Colonic mucosa (tissue), 4 donors: ENCODE measurements around the gene SOX6. TPM values are rescaled to one million over a fixed set of nuclear protein-coding genes. Genes with fewer than 3 reads are reported as not detected.
A peak's percentile ranks its signal among the peaks of the same experiment; 100 is the strongest.

Experiments used
- DNase-seq: peaks from one replicate; pipeline ENCODE4 v3.0.0-alpha.2; 2020
- H3K27ac ChIP-seq: fragments of 200-600 bp; one replicate; pipeline ENCODE4 v1.8.0; 2021
- H3K27me3 ChIP-seq: fragments of 200-600 bp; one replicate; pipeline ENCODE4 v1.8.0; 2021
- H3K36me3 ChIP-seq: fragments of 200-600 bp; one replicate; pipeline ENCODE4 v1.8.0; 2021
- H3K4me1 ChIP-seq: fragments of 200-600 bp; one replicate; pipeline ENCODE4 v1.8.0; 2021; ENCODE audit warnings: mild to moderate bottlenecking
- H3K4me3 ChIP-seq: fragments of 200-600 bp; one replicate; pipeline ENCODE4 v1.8.0; 2021
- H3K9ac ChIP-seq, 2 donors: one replicate each; pipeline ENCODE4 v1.7.0; 2013; ENCODE audit warnings: control low read depth in 2 of 2, low read depth in 2 of 2, low read length in 2 of 2
- H3K9me3 ChIP-seq: fragments of 200-600 bp; one replicate; pipeline ENCODE4 v1.8.0; 2021
- intact Hi-C: fragments of 100-400 bp; cut with DNase I; formaldehyde crosslinking; loops from one replicate; pipeline ENCODE4 v1.14.1; 2022
- total RNA-seq, 2 donors: library from RNA; stranded (reverse); fragmentation: NEBNext Ultra II Directional in 1 of 2; extraction: Animal tissue kit (Norgen Biotek cat#: 25700) in 1 of 2; gene quantifications; one replicate each; pipeline ENCODE4 v1.2.1, GENCODE V29; 2021
- TF ChIP-seq, protein P1 (sequence below): fragments of 200-600 bp; IDR thresholded peaks from one replicate; pipeline ENCODE4 v1.8.0; 2022; ENCODE audit warnings: antibody characterized with exemption, mild to moderate bottlenecking
- donor health status: healthy.
- donor health status: DM: no; HTN: no; CAD: no.
- donor health status: DM: no; HTN: no; CAD: no.

SOX6 gene
- total RNA-seq, 2 donors from 2014 or later = 2.1 to 3.0 TPM

DNA sequence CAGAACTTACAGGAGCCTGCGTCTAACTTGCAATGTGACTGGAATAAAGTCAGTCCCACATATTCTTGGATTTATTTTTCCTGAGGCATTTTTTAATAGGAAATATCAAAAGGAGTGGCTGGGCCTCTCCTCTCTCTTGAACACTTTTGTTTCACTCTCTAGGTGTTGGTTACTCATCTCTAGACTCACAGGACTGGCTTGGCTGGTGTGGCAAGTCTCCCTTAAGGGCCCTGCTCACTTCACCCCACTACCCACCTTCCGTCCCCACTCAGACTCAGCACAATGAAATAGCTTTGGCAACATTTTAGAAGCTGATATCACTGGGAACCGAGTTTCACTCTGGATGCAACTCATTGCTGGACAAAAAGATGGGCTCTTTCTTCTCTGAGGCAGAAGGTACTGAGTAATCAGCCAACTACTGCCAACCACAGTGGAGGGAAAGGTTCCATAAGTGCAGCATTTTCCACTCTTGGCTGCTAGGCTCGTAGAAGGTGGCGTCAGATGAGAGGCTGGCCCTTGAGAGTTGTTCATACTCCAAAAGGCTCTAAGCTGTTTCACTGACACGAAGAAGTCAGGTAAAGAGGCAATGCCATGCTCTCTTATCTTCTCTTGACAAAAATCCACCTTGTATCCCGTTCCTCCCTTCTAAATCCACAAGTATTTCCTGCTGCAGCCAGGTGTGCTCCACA is 390.6 kb downstream of the SOX6 start:
- Histone ChIP-seq H3K4me1 (no peaks in the 10 kb centered on the region), H3K27ac (no peak overlapping the region), H3K27me3 (no peaks in the 10 kb centered on the region), H3K9me3 (no peaks in the 10 kb centered on the region), H3K36me3 (no peaks in the 10 kb centered on the region), H3K4me3 (no peak overlapping the region), H3K9ac (no peak overlapping the region)
- peak; percentile 42 for DNase-seq
- intact Hi-C loops = no loop called here
- TF ChIP-seq, protein P1, sequence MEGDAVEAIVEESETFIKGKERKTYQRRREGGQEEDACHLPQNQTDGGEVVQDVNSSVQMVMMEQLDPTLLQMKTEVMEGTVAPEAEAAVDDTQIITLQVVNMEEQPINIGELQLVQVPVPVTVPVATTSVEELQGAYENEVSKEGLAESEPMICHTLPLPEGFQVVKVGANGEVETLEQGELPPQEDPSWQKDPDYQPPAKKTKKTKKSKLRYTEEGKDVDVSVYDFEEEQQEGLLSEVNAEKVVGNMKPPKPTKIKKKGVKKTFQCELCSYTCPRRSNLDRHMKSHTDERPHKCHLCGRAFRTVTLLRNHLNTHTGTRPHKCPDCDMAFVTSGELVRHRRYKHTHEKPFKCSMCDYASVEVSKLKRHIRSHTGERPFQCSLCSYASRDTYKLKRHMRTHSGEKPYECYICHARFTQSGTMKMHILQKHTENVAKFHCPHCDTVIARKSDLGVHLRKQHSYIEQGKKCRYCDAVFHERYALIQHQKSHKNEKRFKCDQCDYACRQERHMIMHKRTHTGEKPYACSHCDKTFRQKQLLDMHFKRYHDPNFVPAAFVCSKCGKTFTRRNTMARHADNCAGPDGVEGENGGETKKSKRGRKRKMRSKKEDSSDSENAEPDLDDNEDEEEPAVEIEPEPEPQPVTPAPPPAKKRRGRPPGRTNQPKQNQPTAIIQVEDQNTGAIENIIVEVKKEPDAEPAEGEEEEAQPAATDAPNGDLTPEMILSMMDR = no peak

DNA sequence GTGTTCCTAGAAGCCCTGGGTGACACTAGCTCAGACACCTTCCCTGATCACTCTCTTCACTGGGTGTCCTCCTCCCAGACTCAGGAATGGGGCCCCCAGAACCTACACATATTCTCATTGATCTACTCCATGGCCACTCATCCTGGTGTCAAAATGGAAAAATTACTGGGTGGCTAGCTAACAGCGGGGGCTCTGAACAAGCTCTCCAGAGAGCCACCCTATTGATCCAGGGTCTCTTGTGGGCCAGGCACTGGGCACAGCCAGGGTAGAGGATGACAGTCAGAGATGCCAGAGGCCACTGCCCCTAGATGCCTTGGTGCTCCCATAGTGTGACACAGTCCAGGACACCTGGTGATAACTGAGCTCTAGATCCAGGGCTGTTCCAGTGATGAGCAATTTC is 393.1 kb downstream of the SOX6 start:
- intact Hi-C loops = no loop called here
- no peak for DNase-seq
- no peaks in the 10 kb centered on the region for H3K9me3 ChIP-seq
- H3K27me3 ChIP-seq = no peaks in the 10 kb centered on the region
- no peak overlapping the region for H3K27ac ChIP-seq
- no peaks in the 10 kb centered on the region for H3K4me1 ChIP-seq
- no peak overlapping the region for H3K9ac ChIP-seq
- H3K36me3 ChIP-seq = no peaks in the 10 kb centered on the region
- H3K4me3 ChIP-seq = no peak overlapping the region
- TF ChIP-seq, protein P1 = no peak

DNA sequence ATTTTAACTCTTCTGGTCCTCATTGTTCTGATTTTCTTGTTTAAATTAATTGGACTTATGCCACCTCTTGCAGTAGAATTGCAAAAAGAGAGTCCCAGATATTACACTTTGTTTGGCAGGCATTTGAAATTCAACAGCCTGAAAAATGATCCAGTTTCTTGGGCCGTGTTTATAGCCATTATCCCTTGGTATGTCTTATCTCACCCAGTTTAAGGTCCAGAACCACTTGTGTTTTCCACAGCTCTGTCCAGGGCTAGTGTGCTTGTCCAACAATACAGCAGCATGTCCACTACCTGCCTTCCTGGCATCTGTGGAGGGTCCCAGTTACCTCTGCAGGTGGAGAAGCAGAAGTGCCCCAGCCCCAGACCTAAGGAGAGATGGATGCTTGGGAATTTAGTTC is 397.4 kb downstream of the SOX6 start:
- no peak for DNase-seq
- Histone ChIP-seq H3K9me3 (no peaks in the 10 kb centered on the region), H3K9ac (no peak overlapping the region), H3K36me3 (no peaks in the 10 kb centered on the region), H3K27ac (no peak overlapping the region), H3K27me3 (no peaks in the 10 kb centered on the region), H3K4me1 (no peaks in the 10 kb centered on the region), H3K4me3 (no peak overlapping the region)
- TF ChIP-seq, protein P1 = no peak
- intact Hi-C loops = no loop called here

DNA sequence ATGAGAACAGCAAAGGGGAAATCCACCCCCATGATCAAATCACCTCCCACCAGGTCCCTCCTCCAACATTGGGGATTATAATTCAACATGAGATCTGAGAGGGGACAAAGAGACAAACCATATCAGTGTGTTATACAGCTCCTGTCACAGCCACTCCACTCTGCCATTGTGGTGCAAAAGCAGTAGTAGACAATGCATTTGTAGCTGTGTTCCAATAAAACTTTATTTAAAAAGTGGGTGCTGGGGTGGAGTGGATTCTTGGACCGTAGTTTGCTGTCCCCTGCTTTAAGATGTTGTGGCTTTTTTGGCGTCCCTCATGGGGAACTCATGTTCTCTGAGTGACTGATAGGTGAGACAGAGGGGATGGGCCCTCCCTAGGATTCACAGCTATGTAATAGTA is 399.1 kb downstream of the SOX6 start:
- H3K27me3 ChIP-seq = no peaks in the 10 kb centered on the region
- DNase-seq = no peak
- no peaks in the 10 kb centered on the region for H3K9me3 ChIP-seq
- H3K36me3 ChIP-seq = no peaks in the 10 kb centered on the region
- no peak overlapping the region for H3K9ac ChIP-seq
- no peak overlapping the region for H3K27ac ChIP-seq
- no peaks in the 10 kb centered on the region for H3K4me1 ChIP-seq
- no peak overlapping the region for H3K4me3 ChIP-seq
- TF ChIP-seq, protein P1 = no peak
- intact Hi-C loops = no loop called here

DNA sequence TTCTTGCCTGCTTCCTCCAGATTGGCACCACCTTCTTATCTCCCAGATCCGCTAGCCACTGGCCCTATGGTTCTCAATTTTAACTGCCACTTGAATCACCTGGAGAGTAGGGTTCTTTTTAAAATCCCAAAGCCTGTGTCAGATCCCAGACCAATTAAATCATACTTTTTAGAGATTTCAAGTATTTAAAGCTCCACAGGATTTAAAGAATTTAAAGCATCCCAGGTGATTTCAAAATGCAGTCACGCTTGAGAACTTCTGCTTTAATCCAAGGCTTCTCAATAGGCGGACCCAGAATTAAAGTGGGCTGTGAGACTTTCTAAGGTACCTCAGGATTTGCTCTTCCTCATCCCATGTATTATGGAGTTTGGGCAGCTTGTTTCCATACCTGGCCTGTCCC is 400.0 kb downstream of the SOX6 start:
- TF ChIP-seq, protein P1 = no peak
- Histone ChIP-seq H3K4me3 (no peak overlapping the region), H3K9me3 (no peaks in the 10 kb centered on the region), H3K36me3 (no peaks in the 10 kb centered on the region), H3K27ac (no peak overlapping the region), H3K4me1 (no peaks in the 10 kb centered on the region), H3K9ac (no peak overlapping the region), H3K27me3 (no peaks in the 10 kb centered on the region)
- intact Hi-C loops = no loop called here
- DNase-seq = no peak
